Activated naive CD4-positive, alpha-beta T cell treated with anti-CD3 and anti-CD28 coated beads, Interleukin-2, amount 50 U/mL, for 24 hours (primary cell): Measurements from ENCODE around the gene DHCR7.

Experiments used
- H3K27ac Mint-ChIP-seq: one replicate; pipeline ENCODE4 v1.8.0; 2021; ENCODE audit warnings: mild to moderate bottlenecking, mixed read lengths
- H3K27me3 Mint-ChIP-seq: one replicate; pipeline ENCODE4 v1.8.0; 2021; ENCODE audit warnings: mixed read lengths
- H3K36me3 Mint-ChIP-seq: one replicate; pipeline ENCODE4 v1.8.0; 2021; ENCODE audit warnings: mixed read lengths
- H3K4me1 Mint-ChIP-seq: one replicate; pipeline ENCODE4 v1.8.0; 2021; ENCODE audit warnings: mixed read lengths
- H3K4me3 Mint-ChIP-seq: one replicate; pipeline ENCODE4 v1.8.0; 2021; ENCODE audit warnings: mild to moderate bottlenecking, mixed read lengths
- H3K9me3 Mint-ChIP-seq: one replicate; pipeline ENCODE4 v1.8.0; 2021; ENCODE audit warnings: mixed read lengths

DHCR7 gene

DNA sequence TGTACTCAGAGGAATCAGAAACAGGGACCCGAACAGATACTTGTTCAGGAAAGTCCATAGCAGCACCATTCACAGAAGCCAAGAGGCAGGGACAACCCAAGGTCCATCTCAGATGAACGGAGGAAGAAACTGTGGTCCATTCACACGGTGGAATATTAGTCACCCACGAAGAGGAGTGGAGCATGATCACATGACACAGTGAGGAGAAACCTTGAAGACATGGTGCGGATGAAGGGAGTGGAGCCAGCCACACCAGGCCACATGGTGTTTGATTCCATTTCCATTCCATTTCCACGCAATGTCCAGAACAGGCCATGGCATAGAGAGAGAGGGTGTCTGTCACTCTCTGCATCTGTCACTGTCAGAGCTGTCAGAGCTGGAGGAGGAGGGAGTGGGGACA lies 35.5 kb upstream of the DHCR7 start:
- Mint-ChIP-seq H3K9me3 (no peaks in the 10 kb centered on the region), H3K4me3 (no peak overlapping the region), H3K4me1 (peaks cover 2% of the 10 kb centered on the region), H3K27ac (no peak overlapping the region), H3K27me3 (no peaks in the 10 kb centered on the region), H3K36me3 (peaks cover 36% of the 10 kb centered on the region)

DNA sequence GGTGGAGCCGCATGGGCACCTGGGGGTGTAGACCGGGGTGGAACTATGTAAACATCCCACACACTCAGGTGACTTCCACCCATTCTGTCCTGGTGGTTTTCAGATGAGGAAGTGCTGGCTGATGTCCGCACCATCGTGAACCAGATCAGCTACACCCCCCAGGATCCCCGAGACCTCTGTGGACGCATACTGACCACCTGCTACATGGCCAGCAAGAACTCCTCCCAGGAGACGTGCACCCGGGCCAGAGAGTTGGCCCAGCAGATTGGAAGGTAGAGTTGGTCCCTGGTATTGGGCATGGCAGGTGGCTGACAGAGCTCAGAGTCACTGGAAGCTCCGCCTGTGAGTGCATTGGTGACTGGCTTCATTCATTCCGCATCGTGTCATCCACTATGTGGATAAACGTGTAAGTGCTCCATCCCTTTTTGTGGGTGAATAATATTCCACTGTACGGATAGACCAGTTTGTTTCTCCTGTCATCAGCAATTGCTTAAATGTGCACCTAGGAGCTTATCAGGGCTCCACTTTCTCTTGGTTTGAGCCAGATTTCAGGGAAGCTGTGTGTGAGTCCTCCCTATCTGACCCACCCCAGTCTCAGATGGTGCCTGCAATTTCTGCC lies 34.7 kb upstream of the DHCR7 start:
- no peak overlapping the region for H3K4me3 Mint-ChIP-seq
- H3K4me1 Mint-ChIP-seq: no peaks in the 10 kb centered on the region
- no peaks in the 10 kb centered on the region for H3K27me3 Mint-ChIP-seq
- H3K9me3 Mint-ChIP-seq: no peaks in the 10 kb centered on the region
- peaks cover 32% of the 10 kb centered on the region for H3K36me3 Mint-ChIP-seq
- no peak overlapping the region for H3K27ac Mint-ChIP-seq

DNA sequence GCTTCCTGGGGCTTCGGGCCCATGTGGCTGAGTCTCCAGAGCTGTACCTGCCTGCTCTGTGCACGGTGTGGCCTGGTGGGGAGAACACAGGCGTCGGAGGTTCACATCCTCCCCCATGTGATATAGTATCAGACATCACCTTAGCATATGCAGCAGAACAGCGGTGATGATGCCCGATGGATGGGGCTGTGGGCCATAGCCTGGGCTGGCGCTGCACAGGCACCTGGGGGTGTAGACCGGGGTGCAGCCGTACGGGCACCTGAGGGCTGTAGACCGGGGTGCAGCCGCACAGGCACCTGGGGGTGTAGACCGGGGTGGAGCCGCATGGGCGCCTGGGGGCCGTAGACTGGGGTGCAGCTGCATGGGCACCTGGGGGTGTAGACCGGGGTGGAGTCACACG lies 34.0 kb upstream of the DHCR7 start:
- Mint-ChIP-seq H3K9me3 (no peaks in the 10 kb centered on the region), H3K27ac (no peak overlapping the region), H3K4me1 (no peaks in the 10 kb centered on the region), H3K4me3 (no peak overlapping the region), H3K27me3 (no peaks in the 10 kb centered on the region), H3K36me3 (peaks cover 32% of the 10 kb centered on the region)

DNA sequence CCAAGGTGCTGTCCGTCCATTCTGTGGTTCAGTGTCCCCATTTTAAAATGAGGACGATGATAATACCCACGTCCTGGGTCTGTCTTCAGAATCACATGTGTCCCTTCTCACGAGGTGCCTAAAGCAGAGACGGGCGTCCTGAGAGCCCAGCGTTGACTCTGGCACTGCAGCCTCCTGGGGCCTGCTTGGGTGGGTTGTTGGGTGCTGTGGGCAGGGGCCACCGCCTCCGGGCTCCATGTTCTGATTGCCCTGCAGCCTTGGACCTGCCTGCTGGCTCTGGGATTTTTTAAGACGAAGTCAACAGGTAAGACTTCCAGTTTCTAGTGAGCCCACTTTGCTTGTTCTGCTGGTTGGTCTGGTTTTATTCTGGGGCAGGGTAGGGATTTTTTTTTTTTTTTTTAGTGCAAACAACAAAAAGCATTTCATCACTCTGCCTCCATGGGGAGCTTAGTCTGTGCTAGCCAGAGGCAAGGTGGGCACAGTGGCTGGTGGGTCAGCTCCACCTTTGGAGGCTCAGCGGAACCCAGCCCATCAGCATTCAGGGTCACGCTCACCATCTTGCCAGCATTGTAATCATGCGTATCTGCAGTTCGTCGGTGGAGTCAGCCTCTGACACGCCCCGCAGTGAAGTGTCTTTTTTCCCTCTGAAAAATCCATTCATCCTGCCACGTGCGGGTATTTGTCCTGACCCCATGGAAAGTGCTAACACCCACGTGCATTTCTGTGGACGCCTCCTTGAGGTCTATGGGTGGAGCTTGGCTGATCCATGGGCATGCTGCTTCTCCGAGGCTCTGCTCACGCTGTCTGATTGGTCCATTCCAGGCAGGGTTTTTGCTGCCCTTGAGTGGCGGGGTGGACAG lies 33.1 kb upstream of the DHCR7 start:
- H3K27ac Mint-ChIP-seq: no peak overlapping the region
- H3K9me3 Mint-ChIP-seq: no peaks in the 10 kb centered on the region
- H3K4me3 Mint-ChIP-seq: no peak overlapping the region
- H3K36me3 Mint-ChIP-seq: peaks cover 31% of the 10 kb centered on the region
- H3K4me1 Mint-ChIP-seq: no peaks in the 10 kb centered on the region
- no peaks in the 10 kb centered on the region for H3K27me3 Mint-ChIP-seq

DNA sequence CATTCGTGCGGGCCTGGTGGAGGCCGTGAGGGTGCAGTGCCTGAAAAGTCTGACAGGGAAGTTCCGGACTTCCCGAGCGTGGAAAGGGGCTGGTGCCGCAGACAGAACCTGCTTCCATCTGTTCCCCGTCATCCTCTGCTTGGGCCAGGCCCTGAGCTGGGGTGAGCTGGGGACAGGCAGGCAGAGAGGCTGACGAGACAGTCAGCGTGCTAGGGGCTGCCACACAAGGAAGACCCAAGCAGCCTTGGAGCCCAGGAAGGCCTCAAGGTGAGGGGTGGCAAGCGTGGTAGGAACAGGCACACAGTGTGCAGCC lies 30.3 kb upstream of the DHCR7 start:
- Mint-ChIP-seq H3K4me3 (no peak overlapping the region), H3K36me3 (peaks cover 17% of the 10 kb centered on the region), H3K9me3 (no peaks in the 10 kb centered on the region), H3K4me1 (no peaks in the 10 kb centered on the region), H3K27ac (no peak overlapping the region), H3K27me3 (no peaks in the 10 kb centered on the region)

DNA sequence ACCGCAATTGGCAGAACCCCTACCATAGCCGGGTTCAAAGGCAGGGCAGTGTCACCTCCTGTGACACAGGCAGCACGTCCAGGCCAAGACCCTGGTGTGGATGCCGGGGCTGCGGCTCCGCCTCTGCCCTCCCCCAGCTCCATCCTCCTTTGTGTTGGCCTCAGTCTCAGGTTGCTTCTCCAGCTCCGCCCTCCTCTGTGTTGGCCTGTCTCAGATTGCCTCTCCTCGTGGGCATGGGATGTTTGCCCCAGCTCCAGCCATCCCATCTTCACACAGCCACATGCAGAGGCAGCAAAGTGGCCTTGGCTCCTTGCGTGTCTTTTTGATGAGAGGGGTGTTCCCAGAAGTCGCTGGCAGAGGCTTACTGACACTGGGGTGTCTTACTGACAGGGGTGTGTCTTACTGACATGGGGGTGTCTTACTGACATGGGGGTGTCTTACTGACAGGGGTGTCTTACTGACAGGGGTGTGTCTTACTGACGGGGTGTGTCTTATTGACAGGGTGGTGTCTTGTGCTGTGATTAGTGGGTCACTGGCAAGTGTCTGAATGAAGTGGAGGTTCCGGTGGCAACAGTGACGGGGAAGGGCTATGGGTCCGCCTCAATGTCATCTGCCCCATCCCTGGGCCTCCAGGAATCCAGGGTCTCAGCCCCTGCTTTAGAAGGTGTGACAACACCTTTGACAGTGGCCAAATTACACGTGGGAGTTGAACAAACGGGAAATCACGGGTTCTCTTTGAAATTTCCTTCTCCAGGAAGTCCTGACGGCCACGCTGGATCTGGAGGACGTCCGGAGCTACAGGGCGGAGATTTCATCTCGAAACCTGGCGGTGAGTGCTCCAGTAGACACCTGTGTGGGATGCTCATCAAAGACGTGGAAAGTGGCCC lies 29.7 kb upstream of the DHCR7 start:
- H3K27me3 Mint-ChIP-seq: no peaks in the 10 kb centered on the region
- H3K9me3 Mint-ChIP-seq: no peaks in the 10 kb centered on the region
- no peak overlapping the region for H3K27ac Mint-ChIP-seq
- H3K36me3 Mint-ChIP-seq: peaks cover 13% of the 10 kb centered on the region
- H3K4me1 Mint-ChIP-seq: no peaks in the 10 kb centered on the region
- H3K4me3 Mint-ChIP-seq: no peak overlapping the region

DNA sequence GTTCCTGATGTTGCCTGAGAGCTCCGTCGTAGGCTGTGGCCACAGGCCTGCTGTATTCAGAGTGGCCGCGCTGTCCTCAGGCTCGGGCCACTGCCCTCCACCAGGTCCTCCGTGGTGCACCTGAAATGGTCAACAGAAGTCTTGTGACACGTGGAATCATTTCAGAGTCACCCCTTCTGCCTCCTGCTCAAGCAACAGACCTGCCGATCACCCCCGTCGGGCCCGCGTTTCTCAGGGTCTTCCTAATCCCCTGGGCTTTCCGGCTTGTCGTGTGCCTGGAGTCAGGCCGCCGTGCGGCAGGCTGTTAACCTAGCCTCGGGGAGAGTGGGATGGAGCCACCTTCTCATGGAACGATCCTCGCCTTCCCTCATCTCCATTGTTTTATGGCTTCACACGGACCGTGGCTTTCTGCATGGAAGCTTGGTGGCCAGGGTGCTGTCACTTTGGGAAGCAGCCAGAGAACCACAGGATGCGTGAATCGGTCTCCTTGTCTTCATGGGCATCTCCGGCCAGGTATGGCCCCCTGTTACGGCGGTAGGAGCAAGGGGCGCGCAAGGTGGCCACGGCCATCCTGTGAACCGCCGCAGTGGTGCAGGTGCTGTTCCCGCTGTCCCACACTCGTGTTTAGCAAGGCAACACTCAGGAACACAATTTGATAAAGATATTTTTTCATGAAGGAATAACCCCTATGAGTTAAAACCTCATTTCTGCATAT lies 28.9 kb upstream of the DHCR7 start:
- Mint-ChIP-seq H3K36me3 (peaks cover 13% of the 10 kb centered on the region), H3K27me3 (no peaks in the 10 kb centered on the region), H3K27ac (no peak overlapping the region), H3K4me3 (no peak overlapping the region), H3K4me1 (no peaks in the 10 kb centered on the region), H3K9me3 (no peaks in the 10 kb centered on the region)

DNA sequence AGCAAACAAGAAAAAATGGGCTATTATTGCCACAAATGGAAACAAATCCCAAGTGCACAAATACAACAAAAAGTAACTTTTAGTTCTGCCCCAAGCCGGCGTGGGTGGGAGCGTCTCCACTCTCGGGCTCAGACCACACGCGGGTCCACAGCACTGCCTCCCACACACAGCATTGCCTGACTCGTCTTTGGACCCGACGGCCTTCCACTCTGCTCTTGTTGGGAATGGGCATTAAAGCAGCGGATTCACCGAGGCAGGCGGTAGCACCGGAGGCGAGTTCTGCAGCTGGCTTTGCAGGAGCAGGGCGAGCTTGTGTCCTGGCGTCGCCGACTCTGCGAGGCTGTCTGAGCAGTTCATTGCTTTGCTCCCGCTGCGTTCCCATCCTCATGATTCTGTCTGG lies 27.8 kb upstream of the DHCR7 start:
- H3K36me3 Mint-ChIP-seq: peaks cover 10% of the 10 kb centered on the region
- no peak overlapping the region for H3K4me3 Mint-ChIP-seq
- H3K9me3 Mint-ChIP-seq: no peaks in the 10 kb centered on the region
- no peak overlapping the region for H3K27ac Mint-ChIP-seq
- no peaks in the 10 kb centered on the region for H3K4me1 Mint-ChIP-seq
- H3K27me3 Mint-ChIP-seq: no peaks in the 10 kb centered on the region

DNA sequence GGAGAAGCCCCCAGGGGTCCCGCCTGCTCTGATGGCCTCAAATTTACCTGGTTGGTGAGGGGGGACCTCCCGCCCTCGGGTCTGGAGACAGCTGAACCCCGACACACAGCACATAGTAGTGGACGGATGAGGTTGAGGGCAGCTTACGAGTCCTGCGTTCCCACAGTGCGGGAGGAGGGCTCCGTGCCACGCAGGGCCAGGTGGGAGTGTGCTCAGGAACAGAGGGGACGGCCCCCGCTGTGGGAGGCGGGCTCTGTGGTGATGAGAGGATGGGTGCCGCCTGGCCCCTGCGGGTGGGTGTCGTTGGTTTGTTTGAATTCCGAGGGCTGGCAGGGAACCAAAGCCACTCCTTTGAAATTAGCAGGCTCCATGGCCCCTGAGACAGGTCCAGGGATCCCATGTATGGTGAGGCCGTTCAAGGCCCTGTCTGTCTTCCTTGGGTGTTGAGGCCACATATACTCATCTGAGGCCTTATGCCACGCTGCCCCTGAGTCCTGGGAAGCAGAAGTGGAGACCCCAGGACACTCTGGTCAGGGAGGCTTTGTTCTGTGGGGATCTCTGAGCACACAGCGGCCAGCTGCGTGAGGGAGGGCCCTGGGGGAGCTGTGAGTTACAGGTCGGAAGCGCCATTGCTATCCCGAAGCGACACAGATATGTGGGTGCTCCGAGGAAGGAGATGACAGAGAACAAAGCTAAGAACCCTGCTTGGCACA lies 26.7 kb upstream of the DHCR7 start:
- H3K27me3 Mint-ChIP-seq: no peaks in the 10 kb centered on the region
- H3K36me3 Mint-ChIP-seq: peaks cover 10% of the 10 kb centered on the region
- no peak overlapping the region for H3K27ac Mint-ChIP-seq
- H3K4me1 Mint-ChIP-seq: no peaks in the 10 kb centered on the region
- no peak overlapping the region for H3K4me3 Mint-ChIP-seq
- no peaks in the 10 kb centered on the region for H3K9me3 Mint-ChIP-seq

DNA sequence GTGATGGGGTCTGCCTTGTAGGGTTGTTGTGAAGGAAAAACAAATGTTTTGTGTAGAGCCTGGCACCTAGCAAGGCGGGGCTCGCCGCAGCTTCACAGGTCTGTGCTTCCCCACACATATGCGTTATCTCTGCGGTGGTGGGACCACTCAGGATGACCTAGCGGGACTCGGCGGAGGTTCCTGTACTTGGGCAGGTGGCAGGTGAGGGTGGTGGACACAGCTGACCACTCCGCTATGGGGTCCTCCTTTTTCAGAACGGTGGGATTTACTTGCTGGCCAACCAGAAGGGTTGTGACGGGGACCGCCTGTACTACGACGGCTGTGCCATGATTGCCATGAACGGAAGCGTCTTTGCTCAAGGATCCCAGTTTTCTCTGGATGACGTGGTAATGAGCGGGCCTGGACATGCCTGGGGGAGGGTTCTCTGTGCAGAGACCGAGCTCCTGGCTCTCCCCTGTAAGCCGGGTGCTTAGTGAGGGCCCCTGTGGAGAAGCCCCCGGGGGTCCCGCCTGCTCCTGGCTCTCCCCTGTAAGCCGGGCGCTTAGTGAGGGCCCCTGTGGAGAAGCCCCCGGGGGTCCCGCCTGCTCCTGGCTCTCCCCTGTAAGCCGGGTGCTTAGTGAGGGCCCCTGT lies 26.1 kb upstream of the DHCR7 start:
- H3K36me3 Mint-ChIP-seq: peaks cover 8% of the 10 kb centered on the region
- H3K9me3 Mint-ChIP-seq: no peaks in the 10 kb centered on the region
- H3K27ac Mint-ChIP-seq: no peak overlapping the region
- no peak overlapping the region for H3K4me3 Mint-ChIP-seq
- H3K4me1 Mint-ChIP-seq: no peaks in the 10 kb centered on the region
- no peaks in the 10 kb centered on the region for H3K27me3 Mint-ChIP-seq

DNA sequence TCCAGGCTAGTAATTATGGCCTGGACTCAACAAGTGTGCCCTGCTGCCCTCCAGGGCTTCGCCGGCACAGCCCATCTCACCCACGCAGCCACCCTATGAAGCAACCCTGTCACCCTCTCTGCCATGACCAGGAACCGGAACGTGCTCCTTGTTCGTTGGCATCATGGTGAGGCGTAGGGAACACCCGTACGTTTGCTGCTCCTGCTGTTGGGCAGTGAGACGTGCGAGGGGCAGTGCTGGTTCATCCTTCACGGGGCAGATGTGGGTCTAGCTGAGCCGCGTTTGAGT lies 25.5 kb upstream of the DHCR7 start:
- Mint-ChIP-seq H3K27ac (no peak overlapping the region), H3K9me3 (no peaks in the 10 kb centered on the region), H3K4me1 (no peaks in the 10 kb centered on the region), H3K27me3 (no peaks in the 10 kb centered on the region), H3K36me3 (peaks cover 13% of the 10 kb centered on the region), H3K4me3 (no peak overlapping the region)

DNA sequence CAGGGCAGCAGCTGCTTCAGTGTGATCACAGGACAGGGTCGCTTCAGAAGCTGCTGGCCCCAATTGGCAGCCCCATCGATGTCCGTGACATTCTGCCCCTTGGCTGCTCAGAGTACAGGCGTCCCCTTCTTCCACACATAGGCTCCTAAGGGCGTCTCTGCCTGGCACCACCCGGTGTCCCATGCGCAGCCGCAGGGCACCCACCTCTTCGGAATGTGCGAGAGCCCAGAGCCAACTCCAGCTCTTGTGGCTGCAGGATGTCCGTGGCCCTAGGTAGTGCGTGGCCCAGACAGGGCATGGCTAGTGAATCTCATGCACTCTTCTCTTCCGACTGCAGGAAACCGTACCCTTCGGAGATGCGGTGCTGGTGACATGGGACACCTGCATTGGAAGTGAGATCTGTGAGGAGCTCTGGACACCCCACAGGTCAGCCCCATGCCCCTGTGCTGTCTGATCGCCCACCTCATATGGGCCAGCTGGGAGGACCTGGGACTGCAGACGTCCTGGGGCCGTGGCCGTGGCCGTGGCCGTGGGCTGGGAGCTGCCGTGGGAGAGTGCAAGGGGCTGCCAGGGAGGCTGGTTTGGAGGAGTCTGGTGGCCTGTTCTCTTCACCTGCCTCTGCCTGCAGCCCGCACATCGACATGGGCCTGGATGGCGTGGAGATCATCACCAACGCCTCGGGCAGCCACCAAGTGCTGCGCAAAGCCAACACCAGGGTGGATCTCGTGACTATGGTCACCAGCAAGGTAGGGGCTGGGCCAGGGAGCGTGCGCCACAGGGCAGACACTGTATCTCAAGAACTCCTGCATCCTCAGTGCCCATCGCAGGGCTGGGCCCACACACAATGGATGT lies 25.0 kb upstream of the DHCR7 start:
- H3K27me3 Mint-ChIP-seq: no peaks in the 10 kb centered on the region
- no peak overlapping the region for H3K4me3 Mint-ChIP-seq
- no peak overlapping the region for H3K27ac Mint-ChIP-seq
- no peaks in the 10 kb centered on the region for H3K9me3 Mint-ChIP-seq
- peaks cover 13% of the 10 kb centered on the region for H3K36me3 Mint-ChIP-seq
- H3K4me1 Mint-ChIP-seq: no peaks in the 10 kb centered on the region

DNA sequence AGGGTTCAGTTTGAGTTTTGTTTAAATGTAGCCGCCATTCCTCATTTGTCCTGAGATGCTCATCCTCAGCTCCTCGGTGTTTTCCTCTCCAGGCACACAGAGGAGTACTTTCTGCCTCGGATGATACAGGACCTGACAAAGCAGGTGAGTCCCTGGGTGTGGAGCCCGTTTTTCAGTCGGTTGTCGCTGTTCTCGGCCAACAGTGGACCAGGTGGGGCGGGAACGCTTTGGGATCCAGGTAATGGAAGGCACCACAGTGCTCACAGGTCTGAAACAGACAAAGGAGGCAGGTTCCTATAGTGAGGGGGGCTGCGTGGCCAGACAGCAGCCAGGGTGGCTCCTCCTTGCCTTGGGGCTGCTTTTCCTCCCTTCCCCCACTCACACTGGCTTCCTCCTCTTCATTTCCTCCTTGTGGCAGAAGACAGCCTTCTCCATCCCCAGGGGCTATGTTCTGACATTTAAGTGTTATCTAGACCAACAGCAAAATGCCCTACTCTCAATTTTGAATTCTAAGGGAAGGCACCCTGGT lies 24.2 kb upstream of the DHCR7 start:
- H3K4me1 Mint-ChIP-seq: no peaks in the 10 kb centered on the region
- H3K9me3 Mint-ChIP-seq: no peaks in the 10 kb centered on the region
- peaks cover 16% of the 10 kb centered on the region for H3K36me3 Mint-ChIP-seq
- no peaks in the 10 kb centered on the region for H3K27me3 Mint-ChIP-seq
- no peak overlapping the region for H3K4me3 Mint-ChIP-seq
- no peak overlapping the region for H3K27ac Mint-ChIP-seq

DNA sequence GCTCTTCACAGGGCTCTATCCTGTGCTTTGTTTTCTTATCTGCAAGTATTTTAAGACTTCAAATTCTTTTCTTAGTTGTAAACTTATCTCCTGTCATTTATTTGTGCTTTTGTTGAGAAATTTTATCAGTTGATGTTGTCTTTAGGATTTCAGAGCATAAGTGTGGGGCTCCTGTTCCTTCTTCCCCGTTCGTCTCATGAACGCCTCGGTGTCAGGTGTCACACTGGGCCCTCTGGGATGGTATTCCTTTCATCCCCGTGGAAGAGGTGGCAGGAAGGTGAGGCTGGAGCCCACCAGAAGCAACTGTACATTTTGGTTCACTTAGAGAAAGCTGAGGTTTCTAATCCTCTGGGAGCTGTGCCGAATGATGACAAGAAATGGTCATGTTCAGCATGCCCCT lies 22.8 kb upstream of the DHCR7 start:
- H3K27me3 Mint-ChIP-seq: no peaks in the 10 kb centered on the region
- H3K36me3 Mint-ChIP-seq: peaks cover 14% of the 10 kb centered on the region
- no peak overlapping the region for H3K27ac Mint-ChIP-seq
- H3K9me3 Mint-ChIP-seq: no peaks in the 10 kb centered on the region
- no peaks in the 10 kb centered on the region for H3K4me1 Mint-ChIP-seq
- H3K4me3 Mint-ChIP-seq: no peak overlapping the region
